OCI-LY1 (cell line): Measurements from ENCODE around the gene TET2.

Experiments
- CTCF ChIP-seq: fragments of 200-600 bp; sonication (generic), shearing (Covaris generic); IDR thresholded peaks from 2 replicates; pipeline ENCODE4 v1.5.1; 2017; ENCODE audit warnings: mild to moderate bottlenecking, antibody characterized with exemption, low read length, moderate library complexity, mixed read lengths
- EZH2 ChIP-seq: fragments of 200-600 bp; sonication (generic), shearing (Covaris generic); IDR thresholded peaks from 2 replicates; pipeline ENCODE4 v1.8.0; 2017; ENCODE audit warnings: borderline replicate concordance, mixed run types, mild to moderate bottlenecking, antibody characterized with exemption, low read length, moderate library complexity, mixed read lengths

DNA sequence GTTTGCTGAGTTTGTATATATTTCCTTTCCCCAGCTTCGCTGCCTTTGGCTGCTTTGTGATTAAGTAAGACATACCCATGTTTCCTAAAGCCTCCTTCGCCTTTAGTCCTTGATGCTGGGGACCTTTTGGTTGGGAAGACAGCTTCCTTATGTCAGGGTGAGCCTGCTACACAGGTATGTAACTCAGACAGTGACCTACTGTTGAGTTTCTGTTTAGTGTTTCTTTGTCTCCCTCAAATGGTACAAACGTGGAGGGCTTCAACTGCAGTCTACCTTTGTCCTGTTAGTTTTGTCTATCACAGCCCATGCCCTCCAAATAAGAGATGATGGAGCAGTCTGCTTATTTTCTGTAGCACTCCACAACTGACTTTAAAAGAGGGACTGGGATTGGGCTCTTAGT is 59.5 kb downstream of the TET2 start:
- TF ChIP-seq CTCF (no peak), EZH2 (no peak)
